Activated CD4-positive, alpha-beta T cell treated with anti-CD3 and anti-CD28 coated beads, Interleukin-10, Interleukin-2, amounts not matched to agents 100 ng/mL and 50 ng/mL, durations not matched to agents 16 hours and 8 hours (primary cell): ENCODE results near the gene RND1.
"Not testable (repeated sequence)": the region's sequence is repeated elsewhere in the genome, so short reads cannot be mapped to it uniquely, and the experiment has no call there.

Source experiments
- DNase-seq: peaks from one replicate; pipeline ENCODE4 v3.0.0-alpha.2; 2020

The RND1 gene

GRCh38 chr12:48865281-48866051 is at the start of gene RND1:
RND1 (minus strand) TSS chr12:48865870; CDS start chr12:48865767, 103 bp downstream.
- peak; percentile 95 for DNase-seq

GRCh38 chr12:48910196-48910595 is 44.5 kb upstream of the RND1 start:
- no peak for DNase-seq

- DNase-seq: not testable (repeated sequence)
Observed at GRCh38 chr12:48909698-48910097, 44.0 kb upstream of the RND1 start.

- DNase-seq: no peak
Observed at GRCh38 chr12:48907245-48907644, 41.6 kb upstream of the RND1 start.

GRCh38 chr12:48903982-48904411 is 38.3 kb upstream of the RND1 start:
- DNase-seq: peak; percentile 89

GRCh38 chr12:48903363-48903981 is 37.8 kb upstream of the RND1 start:
- no peak for DNase-seq

- peak; percentile 82 for DNase-seq
Observed at GRCh38 chr12:48901278-48901677, 35.6 kb upstream of the RND1 start.

GRCh38 chr12:48899651-48900050 is 34.0 kb upstream of the RND1 start:
- DNase-seq: no peak

- no peak for DNase-seq
Observed at GRCh38 chr12:48894271-48894670, 28.6 kb upstream of the RND1 start.

GRCh38 chr12:48890657-48891418 is 25.2 kb upstream of the RND1 start:
- peak; percentile 81 for DNase-seq

GRCh38 chr12:48889679-48890078 is 24.0 kb upstream of the RND1 start:
- DNase-seq: no peak

- no peak for DNase-seq
Observed at GRCh38 chr12:48883305-48884161, 17.9 kb upstream of the RND1 start.

- no peak for DNase-seq
Observed at GRCh38 chr12:48882972-48883304, 17.3 kb upstream of the RND1 start.

GRCh38 chr12:48882315-48882687 is 16.6 kb upstream of the RND1 start:
- no peak for DNase-seq

GRCh38 chr12:48881686-48882314 is 16.1 kb upstream of the RND1 start:
- DNase-seq: no peak

- DNase-seq: no peak
Observed at GRCh38 chr12:48880647-48881046, 15.0 kb upstream of the RND1 start.

GRCh38 chr12:48878548-48878947 is 12.9 kb upstream of the RND1 start:
- DNase-seq: no peak

GRCh38 chr12:48875944-48876515 is 10.4 kb upstream of the RND1 start:
- DNase-seq: no peak

GRCh38 chr12:48873534-48873933 is 7.9 kb upstream of the RND1 start:
- DNase-seq: not testable (repeated sequence)

- DNase-seq: no peak
Observed at GRCh38 chr12:48873096-48873495, 7.4 kb upstream of the RND1 start.

- no peak for DNase-seq
Observed at GRCh38 chr12:48869191-48869590, 3.5 kb upstream of the RND1 start.

- no peak for DNase-seq
Observed at GRCh38 chr12:48868451-48868850, 2.8 kb upstream of the RND1 start.
